Natural killer cell (primary cell): ENCODE results near the gene COX19. TPM values are rescaled to one million over a fixed set of nuclear protein-coding genes. Genes with fewer than 3 reads are reported as not detected.

Experiments
- ATAC-seq, 3 donors: fragments of 150-1000 bp in 2 of 3; fragments of 200-7000 bp in 1 of 3; cut with Tn5 transposase; 1 replicate in 1 of 3; 2 replicates in 2 of 3; pipeline ENCODE4 v1.10.0; 2021; ENCODE audit warnings: mild to moderate bottlenecking in 2 of 3, moderate library complexity in 2 of 3
- DNase-seq, 2 donors: peaks; one replicate each; pipeline versions ENCODE4 v3.0.0 to v3.0.0-alpha.2; 2013 to 2021; ENCODE audit warnings: mixed read lengths in 1 of 2
- H3K27ac ChIP-seq: one replicate; pipeline ENCODE4 v1.5.1; 2013; ENCODE audit warnings: mild to moderate bottlenecking, low read length
- H3K27me3 ChIP-seq: one replicate; pipeline ENCODE4 v1.6.1; 2013; ENCODE audit warnings: low read length; ENCODE audit not compliant: control insufficient read depth, insufficient read depth
- H3K36me3 ChIP-seq: one replicate; pipeline ENCODE4 v1.6.1; 2013; ENCODE audit warnings: low read length; ENCODE audit not compliant: control insufficient read depth, insufficient read depth
- H3K4me1 ChIP-seq: one replicate; pipeline ENCODE4 v1.6.1; 2013; ENCODE audit warnings: low read length; ENCODE audit not compliant: control insufficient read depth, insufficient read depth
- H3K4me3 ChIP-seq: one replicate; pipeline ENCODE4 v1.5.1; 2013; ENCODE audit warnings: low read length
- H3K9me3 ChIP-seq: one replicate; pipeline ENCODE4 v1.6.1; 2013; ENCODE audit warnings: low read length; ENCODE audit not compliant: control insufficient read depth, insufficient read depth
- H3K27ac Mint-ChIP-seq, 2 donors: one replicate each; pipeline ENCODE4 v1.8.0; 2022; ENCODE audit warnings: mild to moderate bottlenecking in 2 of 2, mixed read lengths in 2 of 2, moderate library complexity in 1 of 2
- H3K27me3 Mint-ChIP-seq, 2 donors: one replicate each; pipeline ENCODE4 v1.8.0; 2022; ENCODE audit warnings: low read depth in 2 of 2, mixed read lengths in 2 of 2
- H3K36me3 Mint-ChIP-seq: one replicate; pipeline ENCODE4 v1.8.0; 2022; ENCODE audit warnings: mixed read lengths
- H3K4me1 Mint-ChIP-seq, 2 donors: one replicate each; pipeline ENCODE4 v1.8.0; 2022; ENCODE audit warnings: mixed read lengths in 2 of 2
- H3K4me3 Mint-ChIP-seq: one replicate; pipeline ENCODE4 v1.8.0; 2022; ENCODE audit warnings: mild to moderate bottlenecking, moderate library complexity, mixed read lengths
- H3K9me3 Mint-ChIP-seq, 2 donors: one replicate each; pipeline ENCODE4 v1.8.0; 2022; ENCODE audit warnings: mixed read lengths in 2 of 2
- CTCF ChIP-seq: fragments of 200-600 bp; IDR thresholded peaks from one replicate; pipeline ENCODE4 v1.8.0; 2022; ENCODE audit warnings: antibody characterized with exemption
- WGBS: methylation state at CpG from one replicate; pipeline ENCODE4 v1.1.7; 2013; ENCODE audit warnings: missing lambda C conversion rate; ENCODE audit not compliant: insufficient coverage; 5-methylcytosine and 5-hydroxymethylcytosine counted together
- intact Hi-C: fragments of 100-400 bp; cut with micrococcal nuclease; formaldehyde crosslinking; loops from one replicate; pipeline ENCODE4 v1.14.2; 2022
- total RNA-seq, 4 donors: library from RNA; stranded (reverse); fragments of 120-200 nt in 1 of 4; gene quantifications; one replicate each; pipeline versions ENCODE4 v1.2.3 to v1.2.4, GENCODE V29; 2013 to 2022

Gene COX19
- total RNA-seq, 3 donors from 2014 or later (not counting 1 experiment from before 2014, with no cell fraction given) = 33.6 to 38.3 (median 33.6) TPM

- Histone ChIP-seq H3K4me1 (peaks cover 33% of the 10 kb centered on the region), H3K9me3 (no peaks in the 10 kb centered on the region), H3K27ac (no peak overlapping the region), H3K27me3 (no peaks in the 10 kb centered on the region), H3K4me3 (no peak overlapping the region), H3K36me3 (no peaks in the 10 kb centered on the region)
- DNase-seq = peak; percentile 89 to 96
- ATAC-seq = peak; percentile 99 to 100 (median 100)
- intact Hi-C loops = loop anchor here (1.0 kb wide), 3 partner anchors 72 to 183 kb away; a partner anchor contains a TSS
- Mint-ChIP-seq H3K9me3 (no peaks in the 10 kb centered on the region), H3K4me1 (peaks cover 5 to 8% of the 10 kb centered on the region in 2 donors), H3K36me3 (no peaks in the 10 kb centered on the region), H3K27me3 (no peaks in the 10 kb centered on the region), H3K4me3 (no peak overlapping the region), H3K27ac (no peak overlapping the region)
- 25% methylated on average over 34 of the region's 34 CpGs for WGBS
- peak; percentile 99 for TF ChIP-seq CTCF
Measured at GRCh38 chr7:992709-993607, 17.6 kb upstream of the COX19 start.

- ATAC-seq (no peak), DNase-seq (no peak)
- peaks cover 33% of the 10 kb centered on the region for H3K4me1 ChIP-seq
- Mint-ChIP-seq H3K27ac (no peak overlapping the region), H3K27me3 (no peaks in the 10 kb centered on the region), H3K9me3 (no peaks in the 10 kb centered on the region), H3K4me3 (no peak overlapping the region), H3K4me1 (peaks cover 5 to 8% of the 10 kb centered on the region in 2 donors), H3K36me3 (no peaks in the 10 kb centered on the region)
- H3K36me3 ChIP-seq = no peaks in the 10 kb centered on the region
- H3K4me3 ChIP-seq = no peak overlapping the region
- peaks cover 5% of the 10 kb centered on the region for H3K27me3 ChIP-seq
- TF ChIP-seq CTCF = no peak
- H3K9me3 ChIP-seq = no peaks in the 10 kb centered on the region
- whole genome bisulfite sequencing = 89% methylated on average over 32 of the region's 34 CpGs
- no peak overlapping the region for H3K27ac ChIP-seq
- intact Hi-C loops = no loop called here
Measured at GRCh38 chr7:991729-992656, 16.6 kb upstream of the COX19 start.

DNA sequence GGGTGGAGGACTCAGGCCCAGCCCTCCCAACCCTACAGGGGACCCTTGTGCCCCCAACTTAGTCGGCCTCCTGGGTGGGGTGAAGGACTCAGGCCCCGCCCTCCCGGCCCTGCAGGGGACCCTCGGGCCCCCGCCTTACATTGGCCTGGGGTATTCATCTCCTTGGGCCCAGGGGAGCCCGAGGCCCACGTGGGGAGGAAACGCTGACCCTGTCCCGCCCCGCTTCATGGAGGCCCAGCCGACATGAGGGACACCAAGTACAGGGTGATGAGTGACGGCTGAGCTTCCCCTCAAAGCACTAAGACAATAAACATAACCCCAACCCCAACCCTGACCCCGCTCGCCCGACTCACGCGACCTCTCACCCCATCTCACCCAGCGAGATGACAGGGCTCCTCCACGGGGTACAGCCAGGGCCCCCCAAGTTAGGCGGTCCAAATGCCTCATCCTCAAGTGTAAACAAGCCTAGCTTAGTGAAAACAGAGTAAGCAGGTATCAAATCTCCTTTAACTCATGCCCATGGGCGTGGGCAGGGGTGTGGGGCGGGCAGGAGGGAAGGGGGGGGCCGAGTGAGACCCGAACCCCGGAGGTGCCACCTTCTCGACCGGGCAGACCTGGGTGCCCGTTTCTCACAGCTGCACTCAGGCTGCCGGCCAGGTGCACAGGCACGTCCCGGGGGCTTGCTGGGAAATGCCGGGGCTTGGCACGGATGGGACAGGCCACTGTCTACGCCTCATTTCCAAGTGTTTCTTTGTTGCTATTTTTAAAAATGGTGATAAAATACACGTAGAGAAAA, 15.8 kb upstream of the COX19 start:
- Mint-ChIP-seq H3K36me3 (no peaks in the 10 kb centered on the region), H3K27me3 (peaks cover 0 to 2% of the 10 kb centered on the region in 2 donors), H3K4me1 (peaks cover 5 to 8% of the 10 kb centered on the region in 2 donors), H3K27ac (no peak overlapping the region), H3K4me3 (no peak overlapping the region), H3K9me3 (no peaks in the 10 kb centered on the region)
- WGBS = 90% methylated on average over 35 of the region's 35 CpGs
- H3K4me3 ChIP-seq = no peak overlapping the region
- H3K9me3 ChIP-seq = no peaks in the 10 kb centered on the region
- DNase-seq = no peak
- H3K27me3 ChIP-seq = peaks cover 9% of the 10 kb centered on the region
- no peaks in the 10 kb centered on the region for H3K36me3 ChIP-seq
- H3K4me1 ChIP-seq = peaks cover 24% of the 10 kb centered on the region
- no peak overlapping the region for H3K27ac ChIP-seq
- ATAC-seq = no peak
- intact Hi-C loops = no loop called here
- TF ChIP-seq CTCF = no peak
